NK-92 (cell line): ENCODE measurements around the gene MIB1.

Experiments
- DNase-seq: peaks from one replicate; lab custom pipeline; 2025; ENCODE audit not compliant: unreplicated experiment; lab: John Stamatoyannopoulos, UW

MIB1 gene

GRCh38 chr18:21868770-21869169 is 128.2 kb downstream of the MIB1 start:
- no peak for DNase-seq

DNA sequence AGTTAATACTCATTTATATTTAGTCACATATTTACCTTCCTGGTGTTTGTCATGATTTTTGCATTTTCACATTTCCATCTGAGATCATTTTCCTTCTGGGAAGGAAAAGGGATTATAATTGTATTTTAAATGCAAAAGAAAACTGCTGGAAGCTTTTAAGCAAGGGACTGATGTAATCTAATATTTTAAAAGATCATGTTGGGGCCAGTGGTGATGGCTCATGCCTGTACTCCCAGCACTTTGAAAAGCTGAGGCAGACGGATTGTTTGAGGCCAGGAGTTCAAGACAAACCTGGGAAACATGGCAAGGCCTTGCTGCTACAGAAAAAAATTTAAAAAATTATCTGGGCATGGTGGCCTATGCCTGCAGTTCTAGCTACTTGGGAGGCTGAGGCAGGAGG is 149.0 kb downstream of the MIB1 start:
- DNase-seq = no peak

- DNase-seq = no peak
Measured at GRCh38 chr18:21894619-21895367, 154.2 kb downstream of the MIB1 start.

GRCh38 chr18:21896732-21897336 is 156.2 kb downstream of the MIB1 start:
- DNase-seq = no peak

- no peak for DNase-seq
Measured at GRCh38 chr18:21897811-21898210, 157.2 kb downstream of the MIB1 start.

GRCh38 chr18:21900605-21901352 is 160.2 kb downstream of the MIB1 start:
- DNase-seq = no peak

DNA sequence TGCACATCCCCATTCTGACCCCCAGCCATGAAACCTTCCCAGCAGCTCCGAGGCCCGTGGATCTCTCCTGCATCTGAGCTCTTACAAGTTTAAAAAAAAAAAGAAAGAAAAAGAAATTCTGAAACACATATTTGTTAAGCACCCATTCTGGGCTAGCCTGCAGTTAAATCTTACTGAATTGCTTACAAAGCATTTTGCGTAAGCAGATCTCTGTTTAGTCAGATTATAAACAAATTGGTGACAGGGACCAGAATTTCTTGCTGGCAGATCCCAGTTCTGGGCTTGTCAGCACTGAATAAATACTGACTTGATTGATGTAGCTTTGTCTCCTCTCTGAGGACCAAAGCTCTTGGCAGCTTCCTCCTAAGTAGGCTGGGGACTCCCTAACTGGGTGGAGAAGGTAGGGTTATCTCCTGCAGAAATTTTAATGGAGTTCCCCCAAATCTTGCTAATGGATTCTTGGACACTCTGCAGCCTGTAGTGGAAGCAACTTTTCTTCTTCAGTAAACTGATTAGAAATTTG is 160.9 kb downstream of the MIB1 start:
- no peak for DNase-seq

- DNase-seq = no peak
Measured at GRCh38 chr18:21903709-21904108, 163.1 kb downstream of the MIB1 start.

GRCh38 chr18:21904856-21905255 is 164.3 kb downstream of the MIB1 start:
- no peak for DNase-seq

DNA sequence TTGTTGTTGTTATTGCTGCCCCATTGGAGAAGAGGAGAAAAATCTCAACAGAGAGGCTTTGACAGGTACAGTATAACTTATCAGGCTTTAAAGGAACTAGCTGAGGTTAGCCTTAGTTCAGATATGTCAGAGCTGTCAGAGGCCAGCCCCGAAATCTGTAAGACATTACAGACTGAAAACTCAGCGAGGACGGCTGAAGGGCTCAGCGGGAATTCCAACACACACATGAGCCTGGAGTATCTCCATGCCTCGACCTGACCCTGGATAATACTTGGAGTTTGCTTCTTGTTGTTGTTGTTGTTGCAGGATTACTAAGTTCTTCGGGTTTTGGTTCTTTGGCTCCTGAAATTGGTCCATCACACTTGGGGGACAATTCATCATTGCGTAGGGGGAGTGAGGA is 166.9 kb downstream of the MIB1 start:
- no peak for DNase-seq

- DNase-seq = no peak
Measured at GRCh38 chr18:21908711-21909110, 168.1 kb downstream of the MIB1 start.

DNA sequence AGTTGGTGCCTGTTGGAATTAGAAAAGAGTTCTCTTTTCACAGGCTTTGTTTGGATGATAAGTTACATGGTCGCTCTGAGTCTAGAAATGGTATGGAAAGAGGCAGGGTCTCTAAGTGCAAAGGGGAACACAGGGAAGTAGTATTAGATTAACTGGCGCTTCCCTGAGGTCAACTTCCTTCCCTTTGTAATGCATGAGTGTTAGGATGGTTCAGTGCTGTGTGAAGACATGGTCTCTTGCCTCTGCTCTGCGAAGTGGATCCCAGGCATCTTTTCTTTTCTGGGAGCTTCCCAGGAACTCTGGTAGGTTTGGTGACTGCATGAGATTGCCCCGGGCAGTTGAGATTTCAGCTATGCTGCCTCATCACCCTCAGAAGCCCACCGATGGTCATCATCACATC is 170.3 kb downstream of the MIB1 start:
- DNase-seq = no peak

GRCh38 chr18:21911551-21911950 is 171.0 kb downstream of the MIB1 start:
- DNase-seq = no peak

GRCh38 chr18:21912339-21913239 is 172.0 kb downstream of the MIB1 start:
- DNase-seq = no peak

DNA sequence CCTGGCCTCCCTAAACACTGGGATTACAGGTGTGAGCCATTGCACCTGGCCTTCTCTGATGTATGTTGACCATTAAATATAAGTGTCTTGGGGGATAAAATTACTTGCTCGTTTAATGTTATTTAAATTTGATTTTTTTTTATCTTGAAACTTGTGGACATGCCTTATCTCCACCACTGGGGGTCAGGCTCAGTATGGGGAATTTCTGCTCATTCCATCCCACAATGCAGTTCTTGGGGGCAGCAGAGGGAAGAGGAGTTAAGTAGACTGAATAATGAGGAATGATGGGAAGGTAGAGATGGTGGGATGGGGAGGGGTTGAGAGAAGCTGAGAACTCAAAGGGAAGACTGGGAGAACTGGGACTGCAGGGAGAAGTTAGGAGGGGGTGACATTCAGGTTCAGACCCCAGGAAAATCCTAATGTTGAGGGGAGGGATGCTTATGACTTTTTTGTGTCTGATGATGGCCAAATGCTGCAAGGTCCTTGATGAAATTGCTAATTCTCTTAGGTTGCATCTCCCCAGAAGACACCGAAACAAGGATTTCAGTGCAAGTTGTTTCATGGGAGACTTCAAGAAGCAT is 174.2 kb downstream of the MIB1 start:
- DNase-seq = no peak

GRCh38 chr18:21915546-21915945 is 175.0 kb downstream of the MIB1 start:
- no peak for DNase-seq

DNA sequence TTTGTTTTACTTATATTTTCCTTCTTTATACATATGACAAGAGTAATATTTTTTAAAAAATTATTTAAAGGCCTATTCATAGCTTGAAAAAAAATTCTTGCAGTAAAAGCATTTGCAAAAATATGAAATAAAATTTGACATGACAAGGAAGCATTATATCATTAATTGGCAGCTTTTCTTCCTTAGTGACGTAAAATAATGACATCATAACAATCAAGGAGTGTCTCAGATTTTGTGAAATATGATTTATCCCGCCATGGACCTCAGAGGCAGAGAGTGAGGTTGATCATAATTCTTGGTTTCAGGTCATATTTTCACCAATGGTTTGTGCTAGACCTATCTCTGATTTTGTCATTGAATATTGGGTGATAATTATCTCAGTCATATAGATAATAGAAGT is 176.0 kb downstream of the MIB1 start:
- no peak for DNase-seq

GRCh38 chr18:21918693-21919092 is 178.1 kb downstream of the MIB1 start:
- DNase-seq = no peak
